HG03025 (cell line): ENCODE results near the gene GGPS1.
"Not testable (repeated sequence)": the region's sequence is repeated elsewhere in the genome, so short reads cannot be mapped to it uniquely, and the experiment has no call there.

Experiments used
- ATAC-seq: cut with Tn5 transposase; IDR thresholded peaks from one replicate; pipeline ENCODE4 v1.9.1; 2021; ENCODE audit warnings: mild to moderate bottlenecking, moderate library complexity; ENCODE audit not compliant: unreplicated experiment, low FRiP score

Gene GGPS1

DNA sequence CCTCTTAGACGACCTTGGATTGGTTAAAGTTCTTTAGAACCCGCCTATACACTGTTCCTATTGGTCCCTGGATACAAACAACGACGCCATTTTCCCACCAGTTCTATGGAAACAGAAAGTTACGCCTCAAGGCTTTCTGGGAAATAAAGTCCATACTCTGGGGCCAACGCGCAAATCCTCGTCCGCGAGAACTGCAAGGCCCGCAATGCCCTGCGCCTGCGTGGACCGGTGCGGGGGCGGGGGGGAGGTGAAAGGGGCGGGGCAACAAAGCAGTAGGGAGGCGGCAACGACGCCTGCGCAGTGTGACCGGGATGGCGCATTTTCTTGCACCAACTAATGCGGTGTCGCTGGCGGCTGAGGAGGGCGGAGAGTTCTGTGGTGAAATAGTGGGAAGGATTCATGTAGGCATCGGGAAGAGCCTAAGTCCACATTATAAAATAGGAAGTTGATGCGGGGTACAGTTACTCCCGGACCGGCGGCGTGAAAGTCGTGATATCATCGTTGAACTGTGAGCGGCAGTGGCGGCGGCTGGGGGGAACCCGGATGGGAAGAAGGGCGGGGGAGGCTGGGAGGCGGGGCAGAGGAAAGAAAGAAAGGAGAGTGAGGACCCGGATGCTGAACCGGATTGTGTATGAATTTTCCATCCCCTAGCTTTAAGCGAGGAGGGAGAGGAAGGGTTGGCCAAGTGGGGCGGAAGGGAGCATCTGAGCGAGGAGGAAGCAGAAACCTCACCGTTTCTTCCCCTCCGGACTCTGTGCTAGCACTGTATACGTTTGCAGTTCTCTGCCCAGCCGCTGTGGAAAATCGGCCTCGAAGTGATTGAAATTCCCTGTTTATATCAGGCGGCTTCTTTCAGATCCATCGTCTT lies at the start of gene GGPS1:
GGPS1 (plus strand) TSS at position 300 of the 868 bp plus-strand sequence. CDS start 6,695 bp downstream, outside the sequence.
- peak; percentile 74 for ATAC-seq

DNA sequence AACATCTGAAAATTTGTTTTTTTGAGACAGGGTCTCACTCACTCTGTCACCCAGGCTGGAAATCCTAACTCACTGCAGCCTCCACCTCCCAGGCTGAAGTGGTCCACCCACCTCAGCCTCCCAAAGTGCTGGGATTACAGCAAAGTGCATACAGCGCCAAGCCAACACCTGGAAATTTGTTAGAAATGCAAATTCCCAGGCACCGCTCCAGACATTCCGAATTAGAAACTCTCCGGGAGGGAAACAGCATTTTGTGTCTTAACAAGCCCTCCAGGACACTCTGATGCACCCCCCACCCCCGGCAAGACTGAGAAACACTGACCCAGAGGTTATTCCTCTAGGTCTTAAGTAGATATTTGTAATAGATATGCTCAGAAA lies 49.5 kb upstream of the GGPS1 start:
- ATAC-seq, result no peak

DNA sequence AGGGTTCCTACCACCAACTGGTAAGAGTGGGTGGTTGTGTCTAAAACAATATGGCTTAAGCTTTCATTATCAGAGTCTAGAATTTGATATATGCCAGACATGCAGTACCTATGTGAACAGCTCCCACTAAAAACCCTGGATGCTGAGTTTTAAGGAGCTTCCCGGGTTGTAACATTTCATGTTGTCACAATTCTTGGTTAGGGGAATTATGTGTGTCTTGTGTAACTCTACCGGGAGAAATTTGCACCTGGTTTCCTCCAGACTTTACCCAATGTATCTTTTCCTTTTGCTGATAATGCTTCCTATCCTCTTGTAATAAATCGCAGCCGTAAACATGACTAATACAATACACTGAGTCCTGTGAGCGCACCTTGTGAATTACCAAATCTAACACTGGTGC lies 48.7 kb upstream of the GGPS1 start:
- no peak for ATAC-seq

DNA sequence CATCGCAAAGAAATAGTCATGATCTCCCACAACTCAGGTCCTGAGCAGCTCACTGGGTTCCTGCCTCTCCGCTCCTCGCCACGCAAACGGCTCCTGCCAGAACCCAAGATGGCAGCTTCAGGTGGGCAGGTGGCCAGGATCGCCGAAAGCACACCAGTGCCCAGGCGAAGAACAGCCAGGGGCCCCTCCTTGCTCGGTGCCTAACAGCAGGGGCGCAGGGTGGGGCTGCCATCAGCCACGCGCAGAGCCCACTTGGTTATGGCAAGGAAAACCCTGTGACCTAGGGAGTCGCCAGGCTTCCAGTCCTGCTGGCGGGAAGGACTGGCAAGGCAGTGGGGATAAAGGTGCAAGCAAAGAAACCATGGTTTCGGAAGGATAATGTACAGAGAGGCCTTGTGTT lies 47.9 kb upstream of the GGPS1 start:
- no peak for ATAC-seq

DNA sequence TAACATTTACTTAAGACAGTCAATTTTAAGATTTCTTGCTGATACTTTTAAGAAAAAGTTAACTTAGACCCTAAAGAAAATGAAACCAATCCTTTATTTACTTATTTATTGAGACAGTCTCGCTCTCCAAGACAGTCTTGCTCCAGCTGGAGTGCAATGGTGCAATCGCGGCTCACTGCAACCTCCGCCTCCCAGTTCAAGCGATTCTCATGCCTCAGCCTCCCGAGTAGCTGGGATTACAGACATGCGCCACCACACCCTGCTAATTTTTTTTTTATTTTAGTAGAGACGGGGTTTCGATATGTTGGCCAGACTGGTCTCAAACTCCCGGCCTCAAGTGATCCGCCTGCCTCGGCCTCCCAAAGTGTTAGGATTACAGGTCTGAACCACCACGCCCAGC lies 44.7 kb upstream of the GGPS1 start:
- not testable (repeated sequence) for ATAC-seq

DNA sequence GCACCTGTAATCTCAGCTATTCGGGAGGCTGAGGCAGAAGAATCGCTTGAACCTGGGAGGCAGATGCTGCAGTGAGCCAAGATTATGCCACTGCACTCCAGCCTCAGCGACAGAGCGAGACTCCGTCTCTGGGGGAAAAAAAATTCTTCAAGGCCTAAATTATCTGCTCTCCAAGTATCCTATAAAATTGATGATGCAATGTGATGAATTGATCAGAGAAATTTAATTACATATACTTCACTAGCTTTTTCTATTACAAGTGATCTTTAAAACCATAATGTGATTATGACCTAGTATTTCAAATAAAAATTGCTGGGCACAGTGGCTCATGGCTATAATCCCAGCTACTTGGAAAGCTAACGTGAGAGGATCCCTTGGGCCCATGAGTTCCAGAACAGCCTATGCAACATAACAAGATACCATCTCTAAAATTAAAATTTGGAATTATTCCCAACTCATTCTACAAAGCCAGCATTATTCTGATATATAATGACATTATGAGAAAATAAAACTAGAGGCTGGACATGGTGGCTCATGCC lies 44.1 kb upstream of the GGPS1 start:
- no peak for ATAC-seq

DNA sequence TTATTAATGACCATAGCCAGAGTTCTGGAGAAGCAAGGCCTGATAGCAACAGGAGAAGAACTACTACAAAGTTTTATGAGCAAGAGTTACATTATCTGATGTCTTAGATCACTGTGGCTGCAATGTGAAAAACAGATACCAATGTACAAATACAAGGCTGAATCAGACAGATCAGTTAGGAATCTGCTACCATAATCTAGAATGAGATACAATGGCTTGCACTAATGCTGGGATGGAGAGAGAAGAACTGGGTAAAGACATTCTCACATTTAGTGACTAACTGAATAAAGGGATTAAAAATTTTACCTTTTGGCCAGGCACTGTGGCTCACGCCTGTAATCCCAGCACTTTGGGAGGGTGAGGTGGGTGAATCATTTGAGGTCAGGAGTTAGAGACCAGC lies 41.7 kb upstream of the GGPS1 start:
- no peak for ATAC-seq

DNA sequence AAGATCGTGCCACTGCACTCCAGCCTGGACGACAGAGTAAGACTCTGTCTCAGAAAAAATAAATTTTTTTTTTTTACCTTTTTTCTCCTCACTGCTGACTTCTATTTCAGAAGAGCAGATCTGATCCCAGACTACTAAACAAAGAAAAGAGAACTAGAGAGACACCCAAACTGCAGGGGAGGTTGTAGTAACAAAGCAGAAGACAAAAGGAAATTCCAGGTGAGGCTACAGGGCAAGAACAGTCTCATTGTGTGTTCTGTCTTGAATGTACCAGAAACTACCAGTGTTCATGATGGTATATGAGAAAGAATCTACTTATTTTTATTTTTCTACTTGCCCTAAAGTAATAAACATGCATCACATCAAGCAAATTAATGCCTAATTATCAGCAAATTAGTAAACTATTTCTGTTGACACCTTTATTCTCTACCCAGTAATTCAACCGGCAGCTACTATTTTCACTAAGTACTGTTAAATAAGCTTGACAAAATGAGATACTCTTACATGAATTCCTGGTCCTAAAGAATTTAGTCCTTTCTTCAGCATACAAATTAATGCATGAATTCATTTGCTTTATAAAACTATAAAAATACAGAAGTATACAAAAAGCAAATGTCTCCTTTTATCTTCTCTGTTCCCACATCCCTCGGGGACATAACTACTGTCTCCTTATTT lies 41.0 kb upstream of the GGPS1 start:
- no peak for ATAC-seq

DNA sequence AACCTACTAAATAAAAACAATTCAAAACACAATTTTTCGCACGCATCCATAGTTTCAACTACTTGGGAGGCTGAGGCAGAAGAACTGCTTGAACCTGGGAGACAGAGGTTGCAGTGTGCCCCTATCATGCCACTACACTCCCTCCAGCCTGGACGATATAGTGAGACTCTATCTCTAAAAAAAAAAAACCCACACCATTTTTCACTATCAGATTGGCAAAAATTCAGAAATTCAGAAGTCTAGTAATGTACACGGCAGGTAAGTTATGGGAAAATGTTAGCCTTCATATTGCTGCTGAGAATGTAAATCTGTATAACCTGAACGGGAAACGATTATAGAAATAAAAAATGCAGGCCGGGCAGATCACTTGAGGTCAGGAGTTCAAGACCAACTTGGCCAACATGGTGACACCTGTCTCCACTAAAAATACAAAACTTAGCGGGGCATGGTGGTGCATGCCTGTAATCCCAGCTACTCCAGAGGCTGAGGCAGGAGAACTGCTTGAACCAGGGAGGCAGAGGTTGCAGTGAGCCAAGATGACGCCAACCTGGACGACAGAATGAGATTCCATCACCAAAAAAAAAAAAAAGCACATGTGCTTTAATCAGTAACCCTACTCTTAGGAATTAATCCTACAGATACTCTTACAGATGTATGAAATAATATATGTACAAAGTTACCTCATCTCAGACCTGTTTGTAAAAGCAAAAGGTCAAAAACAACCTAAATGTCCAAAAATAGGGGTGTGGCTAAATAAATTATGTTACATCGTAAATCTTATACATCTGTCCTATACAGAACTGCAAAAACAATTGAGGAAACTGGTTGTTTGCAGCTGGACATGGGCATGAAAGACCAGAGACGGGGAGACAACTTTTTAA lies 38.3 kb upstream of the GGPS1 start:
- no peak for ATAC-seq

DNA sequence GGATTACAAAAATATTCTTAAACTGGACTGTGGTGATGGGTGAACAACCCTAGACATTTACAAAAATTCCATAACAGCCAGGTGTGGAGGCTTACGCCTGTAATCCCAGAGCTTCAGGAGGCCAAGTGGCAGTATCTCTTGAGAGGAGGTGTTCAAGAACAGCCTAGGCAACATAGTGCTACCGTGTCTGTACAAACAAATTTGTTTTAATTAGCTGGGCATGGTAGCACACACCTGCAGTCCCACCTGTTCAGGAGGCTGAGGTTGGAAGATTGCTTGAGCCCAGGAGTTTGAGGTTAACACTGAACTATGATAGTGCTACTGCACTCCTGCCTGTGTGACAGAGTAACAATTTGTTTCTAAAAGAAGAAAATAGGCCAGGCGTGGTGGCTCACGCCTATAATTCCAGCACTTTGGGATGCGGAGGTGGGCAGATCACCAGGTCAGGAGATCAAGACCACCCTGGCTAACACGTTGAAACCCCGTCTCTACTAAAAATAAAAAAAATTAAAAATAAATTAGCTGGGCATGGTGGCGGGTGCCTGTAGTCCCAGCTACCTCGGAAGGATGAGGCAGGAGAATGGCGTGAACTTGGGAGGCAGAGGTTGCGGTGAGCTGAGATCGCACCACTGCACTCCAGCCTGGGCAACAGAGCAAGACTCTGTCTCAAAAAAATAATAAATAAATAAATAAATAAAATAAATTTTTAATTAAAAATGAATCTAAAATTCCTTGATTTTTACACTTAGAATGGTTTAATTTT lies 37.4 kb upstream of the GGPS1 start:
- no peak for ATAC-seq

DNA sequence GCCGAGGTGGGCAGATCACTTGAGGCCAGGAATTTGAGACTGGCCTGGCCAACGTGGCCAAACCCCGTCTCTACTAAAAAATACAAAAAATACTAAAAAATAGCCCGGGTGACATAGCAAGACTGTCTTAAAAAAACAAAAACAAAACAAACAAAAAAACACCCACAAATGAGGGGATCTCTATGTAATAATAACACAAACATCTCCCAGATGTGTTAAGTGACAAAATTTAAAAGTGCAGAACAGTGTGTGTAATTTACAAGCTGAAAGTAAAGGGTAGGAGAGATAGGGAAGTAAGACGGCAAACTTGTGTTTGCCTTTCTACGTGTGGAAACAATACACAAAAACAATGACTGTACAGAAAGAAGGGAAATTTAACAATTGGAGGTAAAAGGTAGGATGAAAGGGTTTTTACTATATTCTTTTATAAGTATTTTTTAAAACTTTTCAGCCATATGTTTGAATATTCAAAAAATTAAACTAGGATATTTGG lies 36.7 kb upstream of the GGPS1 start:
- ATAC-seq, result no peak

DNA sequence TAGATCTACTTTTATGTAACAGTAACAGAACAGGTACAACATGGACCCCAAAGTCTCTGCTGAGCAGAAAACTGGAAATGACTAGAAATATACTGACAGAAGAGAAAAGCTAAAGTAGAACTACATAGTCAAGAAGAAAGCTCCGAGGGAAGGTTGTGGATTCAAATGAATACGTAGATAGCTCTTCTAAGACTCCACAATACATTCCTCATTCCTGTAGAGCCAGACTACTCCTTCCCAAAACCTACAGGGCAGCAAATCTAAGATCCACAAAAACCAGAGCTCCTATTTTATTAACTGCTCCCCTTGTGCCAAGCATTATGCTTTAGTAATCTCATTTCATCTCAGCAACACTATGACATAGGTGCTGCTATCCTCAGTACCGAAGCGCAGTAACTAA lies 35.6 kb upstream of the GGPS1 start:
- no peak for ATAC-seq

DNA sequence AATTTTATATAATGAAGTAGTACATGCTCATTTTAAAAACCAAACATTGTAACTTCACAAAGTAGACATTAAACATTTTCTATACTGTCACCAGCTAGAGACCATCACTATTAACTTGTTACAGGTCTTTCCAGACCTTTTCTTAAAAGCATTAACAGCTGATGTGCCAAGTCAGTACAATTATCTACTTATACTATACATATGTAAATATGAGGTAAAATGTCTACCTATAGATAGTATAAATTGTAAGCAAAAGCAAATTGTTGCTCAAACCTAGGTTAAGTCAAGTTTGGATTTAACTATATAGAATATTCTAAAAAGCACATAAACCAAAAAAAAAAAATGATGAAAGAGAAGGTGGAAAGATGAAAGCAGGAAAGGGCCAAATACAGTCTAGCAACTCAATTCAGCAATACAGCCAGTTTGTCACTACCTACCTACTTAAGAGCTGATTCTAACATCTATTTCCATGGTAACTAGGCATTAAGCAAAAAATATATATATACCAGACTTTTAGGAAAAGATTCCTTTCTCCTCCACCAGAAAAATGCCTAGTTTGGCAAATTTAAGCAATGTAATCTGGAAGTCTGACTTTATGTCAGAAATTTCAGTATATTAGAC lies 34.9 kb upstream of the GGPS1 start:
- ATAC-seq, result no peak

DNA sequence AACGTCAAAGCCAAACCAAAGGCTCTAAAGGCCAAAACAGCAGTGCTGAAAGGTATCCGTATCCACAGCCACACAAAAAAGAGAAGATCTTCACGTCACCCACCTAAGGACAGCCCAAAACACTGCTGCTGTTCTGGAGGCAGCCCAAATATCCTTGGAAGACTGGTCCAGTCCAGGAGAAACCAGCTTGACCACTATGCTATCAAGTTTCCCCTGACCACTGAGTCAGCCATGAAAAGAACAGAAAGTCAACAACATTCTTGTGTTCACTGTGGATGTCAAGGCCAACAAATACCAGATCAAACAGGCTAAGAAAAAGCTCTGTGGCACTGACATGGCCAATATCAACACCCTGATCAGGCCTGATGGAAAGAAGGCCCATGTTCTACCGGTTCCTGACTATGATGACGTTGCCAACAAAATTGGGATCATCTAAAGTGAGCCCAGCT lies 32.4 kb upstream of the GGPS1 start:
- no peak for ATAC-seq

DNA sequence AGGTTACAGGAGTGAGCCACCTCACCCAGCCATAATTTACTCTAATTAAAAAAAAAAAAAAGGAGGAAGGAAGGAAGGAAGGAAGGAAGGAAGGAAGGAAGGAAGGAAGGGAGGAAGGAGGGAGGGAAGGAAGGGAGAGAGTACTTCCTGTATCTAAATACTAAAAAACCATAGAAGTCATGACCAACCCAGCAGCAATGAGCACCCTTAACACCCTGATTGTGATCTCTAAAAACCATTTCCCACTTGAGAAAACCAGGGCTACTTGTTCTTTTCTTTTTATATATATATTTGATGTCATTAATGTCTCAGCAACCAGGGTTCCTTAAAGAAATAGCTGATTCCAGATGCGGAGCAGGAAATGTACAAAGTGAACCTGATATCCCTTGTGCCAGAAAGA lies 31.6 kb upstream of the GGPS1 start:
- ATAC-seq, result no peak

DNA sequence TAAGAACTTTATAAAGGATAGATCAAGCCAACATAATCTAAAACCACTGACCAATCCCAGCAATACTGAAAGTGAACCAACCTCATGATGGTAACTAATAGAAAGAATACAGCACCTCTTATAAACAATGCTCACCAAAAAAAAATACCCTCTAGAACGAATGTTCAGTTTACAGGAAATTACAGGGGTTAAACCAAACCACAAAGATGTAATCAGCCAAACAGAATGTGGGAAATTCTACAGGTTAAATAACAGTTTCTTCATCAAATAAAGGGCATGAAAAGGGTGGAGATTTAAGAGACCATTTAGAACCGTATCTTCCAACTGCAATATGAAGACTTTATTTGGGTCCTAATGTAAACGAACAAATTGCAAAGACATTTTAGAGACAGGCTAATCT lies 30.8 kb upstream of the GGPS1 start:
- ATAC-seq, result no peak

DNA sequence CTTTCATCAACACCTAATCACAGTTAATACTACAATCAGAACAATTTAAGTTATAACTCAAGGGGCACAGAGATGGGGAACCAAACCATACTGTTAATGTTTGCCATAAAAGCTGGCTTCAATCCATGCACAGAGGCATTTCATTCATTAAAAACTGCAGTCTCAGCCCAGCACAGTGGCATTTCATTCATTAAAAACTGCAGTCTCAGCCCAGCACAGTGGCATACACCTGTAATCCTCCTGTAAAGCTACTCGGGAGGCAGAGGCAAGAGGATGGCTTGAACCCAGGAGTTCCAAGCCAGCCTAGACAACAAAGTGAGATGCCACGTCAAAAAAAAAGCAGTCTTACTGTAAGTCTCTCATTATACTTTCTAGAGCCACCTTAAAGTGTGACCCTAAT lies 29.6 kb upstream of the GGPS1 start:
- no peak for ATAC-seq

DNA sequence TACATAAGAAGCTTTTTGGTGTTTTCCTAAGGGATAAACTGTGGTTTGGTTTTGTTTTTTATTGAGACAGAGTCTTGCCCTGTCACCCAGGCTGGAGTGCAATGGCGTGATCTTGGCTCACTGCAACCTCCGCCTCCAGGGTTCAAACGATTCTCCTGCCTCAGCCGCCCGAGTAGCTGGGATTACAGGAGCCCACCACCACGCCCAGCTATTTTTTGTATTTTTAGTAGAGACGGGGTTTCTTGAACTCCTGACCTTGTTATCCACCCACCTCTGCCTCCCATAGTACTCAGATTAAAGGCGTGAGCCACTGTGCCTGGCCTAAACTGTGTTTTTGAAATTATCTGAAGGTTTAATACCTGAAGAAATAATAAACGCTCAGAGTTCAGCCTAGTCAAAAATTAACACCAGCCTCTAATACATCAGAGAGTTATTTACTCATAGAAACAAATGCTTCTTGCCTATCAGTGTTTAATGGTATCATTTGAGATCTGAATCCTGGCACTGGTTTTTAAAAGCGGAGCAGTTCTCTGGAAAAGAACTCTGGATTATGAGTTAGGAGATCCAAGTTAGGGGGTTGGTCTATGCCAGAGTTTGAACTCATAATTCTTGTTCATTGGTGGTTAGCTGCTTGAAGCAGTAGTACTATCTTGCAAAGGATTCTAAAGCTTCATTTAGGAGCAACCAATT lies 29.1 kb upstream of the GGPS1 start:
- ATAC-seq, result no peak

DNA sequence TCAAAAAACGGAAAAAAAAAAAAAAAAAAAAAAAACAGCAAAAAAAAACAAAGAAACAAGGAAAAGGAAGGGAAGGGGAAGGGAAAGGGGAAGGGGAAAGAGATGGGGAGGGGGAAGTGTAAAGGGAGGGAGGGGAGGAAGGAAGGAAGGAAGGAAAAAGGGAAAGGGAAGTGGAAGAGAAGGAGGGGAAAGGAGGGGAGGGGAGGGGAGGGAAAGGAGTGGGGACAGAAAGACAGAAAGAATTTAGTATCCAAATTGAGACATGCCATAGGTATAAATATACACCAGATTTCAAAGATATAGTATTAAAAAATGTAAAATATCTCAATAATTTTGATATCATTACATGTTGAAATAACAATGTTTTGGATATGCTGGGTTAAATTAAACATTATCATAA lies 26.2 kb upstream of the GGPS1 start:
- no peak for ATAC-seq
